Left ventricle myocardium inferior (tissue), 1 donor: ENCODE results near the gene FOXO3. TPM values are rescaled to one million over a fixed set of nuclear protein-coding genes. Genes with fewer than 3 reads are reported as not detected.

Experiments used
- DNase-seq: peaks from one replicate; pipeline ENCODE4 v3.0.0-alpha.2; 2020
- H3K27ac ChIP-seq: fragments of 200-600 bp; replicated peaks from 2 replicates; pipeline ENCODE4 v1.8.0; 2021
- H3K27me3 ChIP-seq: fragments of 200-600 bp; 2 replicates; pipeline ENCODE4 v1.8.0; 2021; ENCODE audit warnings: low read depth
- H3K36me3 ChIP-seq: fragments of 200-600 bp; 2 replicates; pipeline ENCODE4 v1.8.0; 2021
- H3K4me1 ChIP-seq: fragments of 200-600 bp; 2 replicates; pipeline ENCODE4 v1.8.0; 2021
- H3K4me3 ChIP-seq: fragments of 200-600 bp; 2 replicates; pipeline ENCODE4 v1.8.0; 2021; ENCODE audit warnings: mild to moderate bottlenecking, moderate library complexity
- H3K9me3 ChIP-seq: fragments of 200-600 bp; replicated peaks from 2 replicates; pipeline ENCODE4 v1.8.0; 2021
- CTCF ChIP-seq: fragments of 200-600 bp; IDR thresholded peaks from 2 replicates; pipeline ENCODE4 v1.8.0; 2021; ENCODE audit warnings: antibody characterized with exemption, mild to moderate bottlenecking, borderline replicate concordance
- intact Hi-C: fragments of 100-400 bp; cut with micrococcal nuclease; formaldehyde crosslinking; loops from one replicate; pipeline ENCODE4 v1.11.0; 2022
- total RNA-seq: library from RNA; stranded (reverse); fragmentation: NEBNext Ultra II Directional; extraction: Animal tissue kit (Norgen Biotek cat#: 25700); gene quantifications from one replicate; pipeline ENCODE4 v1.2.1, GENCODE V29; 2021
- donor health status: DM: no; HTN: yes; CAD: no; lungs with severe emphysema.

Gene FOXO3
- total RNA-seq, 1 donor from 2014 or later, result 34.8 TPM

- no peak for TF ChIP-seq CTCF
- no peak overlapping the region for H3K27ac ChIP-seq
- H3K27me3 ChIP-seq, result no peaks in the 10 kb centered on the region
- intact Hi-C loops, result no loop called here
- H3K4me3 ChIP-seq, result no peak overlapping the region
- no peak for DNase-seq
- H3K36me3 ChIP-seq, result no peaks in the 10 kb centered on the region
- no peaks in the 10 kb centered on the region for H3K4me1 ChIP-seq
- H3K9me3 ChIP-seq, result no peaks in the 10 kb centered on the region
These were observed 11.5 kb upstream of the FOXO3 start for GRCh38 chr6:108549241-108549640.

GRCh38 chr6:108549741-108550140 is 11.0 kb upstream of the FOXO3 start:
- no peak for TF ChIP-seq CTCF
- intact Hi-C loops, result no loop called here

GRCh38 chr6:108550256-108550655 is 10.5 kb upstream of the FOXO3 start:
- Histone ChIP-seq H3K4me3 (no peak overlapping the region), H3K27ac (no peak overlapping the region), H3K4me1 (no peaks in the 10 kb centered on the region), H3K27me3 (no peaks in the 10 kb centered on the region), H3K9me3 (no peaks in the 10 kb centered on the region), H3K36me3 (no peaks in the 10 kb centered on the region)
- intact Hi-C loops, result no loop called here
- no peak for TF ChIP-seq CTCF
- no peak for DNase-seq

More at GRCh38 chr6:108549741-108550140, 11.0 kb upstream of the FOXO3 start:
- H3K9me3 ChIP-seq, result no peaks in the 10 kb centered on the region
- no peak for DNase-seq
- no peaks in the 10 kb centered on the region for H3K4me1 ChIP-seq
- no peak overlapping the region for H3K4me3 ChIP-seq
- no peak overlapping the region for H3K27ac ChIP-seq
- no peaks in the 10 kb centered on the region for H3K36me3 ChIP-seq
- H3K27me3 ChIP-seq, result no peaks in the 10 kb centered on the region

- peak overlapping the region; percentile 98 for H3K27ac ChIP-seq
- H3K36me3 ChIP-seq, result no peaks in the 10 kb centered on the region
- intact Hi-C loops, result loop anchor here (5.0 kb wide), 1 partner anchor 227 kb away; no protein-coding TSS in a partner anchor
- TF ChIP-seq CTCF, result no peak
- DNase-seq, result peak; percentile 65
- H3K4me1 ChIP-seq, result peaks cover 35% of the 10 kb centered on the region
- no peaks in the 10 kb centered on the region for H3K9me3 ChIP-seq
- no peaks in the 10 kb centered on the region for H3K27me3 ChIP-seq
- H3K4me3 ChIP-seq, result no peak overlapping the region
These were observed 5.2 kb upstream of the FOXO3 start for GRCh38 chr6:108555399-108556052.

GRCh38 chr6:108556250-108556649 is 4.5 kb upstream of the FOXO3 start:
- Histone ChIP-seq H3K4me3 (no peak overlapping the region), H3K4me1 (peaks cover 35% of the 10 kb centered on the region), H3K27ac (peak overlapping the region; percentile 98), H3K9me3 (no peaks in the 10 kb centered on the region), H3K36me3 (no peaks in the 10 kb centered on the region), H3K27me3 (no peaks in the 10 kb centered on the region)
- no peak for TF ChIP-seq CTCF
- intact Hi-C loops, result loop anchor here (5.0 kb wide), 1 partner anchor 226 kb away; no protein-coding TSS in a partner anchor
- DNase-seq, result no peak
